T-helper 9 cell (primary cell): ENCODE data around the gene CD226.
"Not testable (repeated sequence)": the region's sequence is repeated elsewhere in the genome, so short reads cannot be mapped to it uniquely, and the experiment has no call there.

Source experiments
- DNase-seq: peaks from one replicate; pipeline ENCODE4 v3.0.0-alpha.2; 2020

Gene CD226

DNA sequence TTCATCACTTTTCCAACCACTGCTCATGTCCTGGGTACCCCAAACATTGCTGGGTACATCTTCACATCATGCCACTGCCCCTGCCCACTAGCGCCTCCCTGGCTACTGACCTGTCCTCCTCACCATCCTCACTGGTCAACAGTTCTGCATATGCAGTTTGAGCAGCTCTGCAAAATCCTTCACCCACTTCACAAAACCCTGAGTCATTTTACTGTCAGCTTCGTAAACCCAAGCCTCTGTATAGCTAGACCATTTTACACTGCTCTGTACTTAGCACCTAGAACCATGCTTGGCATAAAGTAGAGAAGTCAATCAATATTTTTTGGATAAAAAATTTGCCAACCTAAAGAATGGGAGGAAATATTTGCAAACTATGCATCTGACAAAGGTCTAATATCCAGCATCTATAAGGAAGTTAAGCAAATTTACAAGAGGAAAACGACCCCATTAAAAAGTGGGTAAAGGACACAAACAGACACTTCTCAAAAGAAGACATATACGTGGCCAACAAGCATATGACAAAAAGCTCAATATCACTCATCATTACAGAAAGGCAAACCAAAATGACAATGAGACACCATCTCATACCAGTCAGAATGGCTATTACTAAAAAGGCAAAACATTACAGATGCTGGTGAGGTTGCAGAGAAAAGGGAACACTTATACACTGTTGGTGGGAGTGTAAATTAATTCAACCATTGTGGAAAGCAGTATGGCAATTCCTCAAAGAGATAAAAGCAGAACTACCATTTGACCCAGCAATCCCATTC is 48.3 kb downstream of the CD226 start:
- DNase-seq, result not testable (repeated sequence)

DNA sequence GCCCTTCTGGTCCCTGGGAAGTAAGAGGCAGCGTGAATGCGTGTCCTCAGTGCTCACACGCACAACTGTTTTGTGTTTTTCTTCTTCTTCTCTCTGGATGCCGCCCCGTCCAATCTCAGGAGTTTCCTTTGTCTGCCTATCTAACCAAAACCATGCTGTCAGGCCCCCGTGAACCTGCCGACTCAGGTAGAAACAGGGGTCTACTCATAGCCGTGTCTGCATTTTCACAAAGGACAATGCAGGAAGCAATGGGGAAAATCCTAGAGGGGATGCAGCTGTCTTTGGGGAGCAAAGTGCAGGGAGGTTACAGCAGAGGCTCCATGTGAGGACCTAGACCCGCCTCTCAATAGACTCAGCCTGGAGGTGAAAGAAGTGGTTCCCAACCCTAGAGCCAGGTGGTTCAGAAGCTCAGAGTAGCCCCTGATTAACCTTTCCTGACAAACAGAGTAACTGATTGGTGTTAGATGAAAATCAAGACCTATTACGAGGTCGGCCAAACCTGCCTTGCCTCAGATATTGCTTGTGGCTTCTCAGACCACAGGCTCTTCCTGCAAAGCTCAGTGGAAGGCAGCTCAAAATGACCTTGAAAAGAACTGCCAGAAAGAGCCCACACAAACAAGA is 49.3 kb downstream of the CD226 start:
- no peak for DNase-seq

DNA sequence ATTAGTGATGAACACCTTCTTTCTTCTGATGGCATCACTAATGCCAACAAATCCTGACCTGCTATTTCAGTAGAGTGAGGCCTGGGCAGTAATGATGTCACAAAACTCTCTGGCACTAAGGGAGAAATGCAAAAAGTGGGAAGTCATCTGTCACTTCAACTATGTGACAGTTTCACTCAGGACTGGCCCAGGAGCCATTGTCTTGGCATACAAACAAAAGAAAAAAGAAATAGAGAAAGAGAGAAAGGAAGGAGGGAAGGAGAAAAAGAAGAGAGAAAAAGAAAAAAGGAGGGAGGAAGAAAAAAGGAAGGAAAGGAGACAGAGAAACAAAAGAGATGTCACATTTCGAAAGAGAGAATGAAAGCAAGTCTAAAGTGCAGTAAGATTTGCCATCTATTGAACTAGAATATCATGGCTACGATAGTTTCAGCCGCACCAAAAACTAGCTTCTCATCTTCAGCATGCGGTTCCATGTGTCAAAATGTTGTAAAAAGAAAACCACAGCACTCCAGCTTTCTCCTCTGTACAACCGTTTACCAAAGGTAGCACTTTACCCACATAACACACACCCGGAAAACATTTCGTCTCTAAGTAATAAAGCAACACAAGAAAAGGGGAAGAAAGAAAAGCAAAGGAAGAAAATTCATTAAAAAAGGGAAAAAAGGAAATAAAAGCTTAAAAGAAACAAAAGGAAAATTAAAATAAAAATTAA is 50.1 kb downstream of the CD226 start:
- DNase-seq, result no peak

DNA sequence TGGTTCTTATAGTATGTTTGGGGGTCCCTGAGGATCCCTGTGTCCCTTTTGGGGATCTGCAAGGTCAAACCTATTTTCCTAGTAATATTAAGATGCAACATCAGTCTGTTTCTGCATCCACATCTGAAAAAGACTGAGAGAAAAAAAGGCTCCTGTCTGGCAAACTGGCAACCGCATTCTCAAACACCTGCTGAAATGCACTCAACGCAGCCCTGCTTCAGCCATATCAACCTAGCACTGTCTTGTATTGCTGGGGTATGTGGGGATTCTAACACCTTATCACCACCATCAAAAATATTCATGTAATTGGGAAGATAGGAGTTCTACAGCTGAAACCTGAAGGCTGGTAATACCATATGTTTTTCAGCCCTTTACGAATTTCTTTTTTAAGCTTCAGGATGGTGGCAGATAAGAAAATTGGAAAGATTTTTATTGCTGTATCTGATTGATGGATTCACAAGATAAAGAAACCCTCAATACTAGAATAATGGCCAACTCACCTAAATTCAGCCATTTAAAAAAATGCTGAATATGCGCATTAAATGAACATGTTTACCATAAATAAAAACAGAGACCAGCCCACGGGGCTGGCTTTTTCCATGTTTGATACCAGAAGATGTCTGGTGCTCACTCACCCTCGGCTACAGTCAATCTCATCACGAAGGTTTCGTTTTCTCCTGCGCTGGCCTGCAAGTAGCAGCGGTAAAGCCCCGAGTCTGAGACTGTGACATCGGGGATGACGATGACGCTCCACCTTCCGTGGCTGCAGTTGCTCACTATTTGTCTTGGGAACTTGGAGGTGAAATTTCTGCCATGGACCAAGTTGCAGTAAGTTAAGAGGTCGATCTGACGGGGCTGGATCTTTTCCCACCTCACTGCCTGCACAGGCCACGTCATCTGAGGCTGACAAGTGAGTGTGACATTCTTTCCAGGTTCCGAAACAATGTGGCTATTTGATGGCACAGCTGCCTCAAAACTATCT is 52.3 kb downstream of the CD226 start:
- peak; percentile 14 for DNase-seq

DNA sequence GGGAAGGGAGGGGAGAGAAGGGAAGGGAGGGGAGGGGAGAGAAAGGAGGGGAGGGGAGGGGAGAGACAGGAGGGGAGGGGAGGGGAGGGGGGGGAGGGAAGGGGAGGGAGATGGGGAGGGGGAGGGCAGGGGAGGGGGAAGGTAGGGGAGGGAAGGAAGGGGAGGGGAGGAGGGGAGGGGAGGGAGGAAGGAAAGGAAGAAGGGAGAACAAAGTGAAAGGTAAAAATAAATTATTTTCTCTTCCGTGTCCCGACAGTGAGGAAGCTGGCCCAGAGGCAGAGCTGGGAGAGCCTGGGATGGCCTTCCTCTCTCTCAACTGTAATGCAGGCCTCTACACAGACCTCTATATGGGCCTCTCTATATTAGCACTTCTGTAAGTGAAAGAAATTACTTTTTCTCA is 53.2 kb downstream of the CD226 start:
- no peak for DNase-seq

DNA sequence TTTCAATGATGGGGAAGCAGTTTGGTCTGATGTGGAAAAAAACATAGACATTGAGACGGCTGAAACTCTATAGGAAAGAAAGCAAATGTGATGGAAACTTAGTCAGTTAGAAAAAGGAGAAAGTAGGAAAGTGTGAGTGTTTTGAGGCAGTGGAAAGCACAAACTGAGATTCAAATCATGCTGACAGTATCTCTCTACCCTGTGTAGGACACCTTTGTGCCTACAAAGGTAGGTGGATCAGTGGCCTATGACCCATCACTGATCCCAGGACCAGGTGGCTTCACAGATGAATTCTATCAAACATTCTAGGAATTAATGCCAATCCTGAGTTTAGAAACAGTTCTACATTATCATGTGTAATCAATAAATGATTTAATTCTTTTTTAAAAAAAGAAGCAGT is 57.1 kb downstream of the CD226 start:
- no peak for DNase-seq

DNA sequence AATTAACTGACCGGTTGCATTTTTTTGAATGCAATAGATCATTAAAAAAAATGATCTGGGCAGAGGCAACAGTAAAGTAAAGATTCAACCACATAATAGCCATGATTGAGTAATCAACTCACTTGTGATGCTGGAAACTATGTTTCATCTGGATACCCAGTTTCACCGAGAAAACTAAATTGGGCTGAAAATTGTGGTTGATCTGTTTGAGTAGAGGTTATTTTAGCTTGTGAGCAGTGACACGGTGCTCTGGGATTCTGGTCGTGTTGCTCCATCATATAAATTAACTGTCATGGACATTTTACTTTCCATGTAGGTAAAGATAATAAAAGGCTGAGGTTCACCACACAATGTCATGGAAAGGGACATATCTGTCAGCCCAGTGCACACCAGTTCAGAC is 58.7 kb downstream of the CD226 start:
- DNase-seq, result no peak

DNA sequence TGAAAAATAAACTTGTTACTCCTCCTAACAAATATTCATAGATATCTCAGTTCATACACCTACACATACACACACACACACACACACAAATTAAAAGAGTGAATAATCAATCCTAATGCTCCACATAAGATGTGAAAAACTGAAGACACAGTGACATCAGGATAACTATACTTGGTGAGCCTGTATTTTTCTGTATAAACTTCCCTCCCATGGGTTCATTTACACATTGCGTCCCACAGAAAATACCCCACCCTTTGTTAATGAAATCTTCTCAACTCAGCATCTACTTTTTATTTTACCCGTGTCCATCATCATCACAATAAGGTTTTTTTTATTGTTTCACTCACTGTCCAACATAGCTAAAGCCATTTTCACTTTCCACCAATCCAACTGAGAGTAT is 60.4 kb downstream of the CD226 start:
- DNase-seq, result no peak

DNA sequence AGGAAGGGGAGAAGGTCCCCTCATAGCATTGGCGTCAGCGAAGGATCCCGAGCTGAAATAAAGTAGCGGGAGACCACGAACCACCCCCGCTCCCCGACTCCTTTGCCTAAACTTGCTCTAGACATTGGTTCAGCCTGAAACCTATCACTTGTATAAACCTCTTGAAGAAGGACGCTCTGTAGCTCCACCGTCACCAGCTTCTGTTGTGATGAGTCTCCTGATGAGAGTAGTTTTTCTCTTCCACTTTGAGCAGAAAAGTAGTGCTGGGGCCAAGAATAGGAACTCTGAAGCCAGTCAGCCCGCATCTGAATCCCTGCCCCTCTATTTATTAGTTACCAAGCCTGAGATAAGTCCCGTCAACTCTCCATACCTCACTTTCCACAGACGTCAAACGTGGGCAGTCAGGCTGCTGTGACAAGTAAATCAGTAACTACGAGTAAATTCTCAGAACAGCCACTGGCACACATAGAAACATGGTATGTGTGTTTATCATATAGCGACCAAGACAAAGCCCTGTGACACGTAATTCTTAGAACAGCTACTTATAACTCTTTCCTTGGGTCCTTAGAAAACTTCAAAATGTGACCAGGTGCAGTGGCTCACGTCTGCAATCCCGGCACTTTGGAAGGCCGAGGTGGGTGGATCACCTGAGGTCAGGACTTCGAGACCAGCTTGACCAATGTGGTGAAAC is 61.7 kb downstream of the CD226 start:
- DNase-seq, result no peak

DNA sequence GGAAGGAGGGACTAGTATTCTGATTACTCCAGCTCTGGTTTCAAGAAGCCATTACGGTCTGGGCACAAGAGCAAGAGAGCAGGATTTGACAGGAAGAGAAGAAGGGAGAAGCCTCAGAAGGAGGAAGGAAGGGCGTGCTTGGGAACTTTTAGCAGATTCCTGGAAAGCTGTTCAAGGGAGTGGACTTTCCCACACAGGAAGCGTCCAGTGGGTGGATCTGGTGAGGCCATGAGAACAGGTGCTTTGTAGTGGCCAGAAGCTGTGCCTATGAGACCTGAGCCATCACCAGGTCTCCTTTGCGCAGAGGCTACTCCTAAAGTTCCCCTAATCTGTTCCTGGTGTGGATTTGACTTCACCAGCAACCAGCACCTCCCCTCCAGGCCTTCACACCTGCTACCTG is 62.3 kb downstream of the CD226 start:
- no peak for DNase-seq

DNA sequence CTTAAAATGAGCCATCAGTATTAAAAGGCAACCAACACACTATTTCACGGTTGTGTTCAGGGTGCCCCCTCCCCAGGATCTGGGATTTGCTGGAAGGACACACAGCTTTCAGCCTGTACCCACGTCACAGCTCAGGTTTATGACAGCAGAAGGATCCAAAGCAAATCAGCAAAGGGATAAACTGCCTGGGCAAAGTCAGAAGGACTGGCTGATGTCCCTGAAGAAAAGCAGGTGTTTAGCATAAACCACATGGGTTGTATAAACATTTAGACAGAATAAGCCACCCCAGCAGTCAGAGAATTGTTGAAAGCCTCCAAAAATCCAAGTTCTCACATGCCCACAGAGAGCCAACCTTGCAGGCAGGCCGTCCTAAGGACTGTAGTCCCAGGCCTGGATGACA is 63.9 kb downstream of the CD226 start:
- DNase-seq, result no peak

DNA sequence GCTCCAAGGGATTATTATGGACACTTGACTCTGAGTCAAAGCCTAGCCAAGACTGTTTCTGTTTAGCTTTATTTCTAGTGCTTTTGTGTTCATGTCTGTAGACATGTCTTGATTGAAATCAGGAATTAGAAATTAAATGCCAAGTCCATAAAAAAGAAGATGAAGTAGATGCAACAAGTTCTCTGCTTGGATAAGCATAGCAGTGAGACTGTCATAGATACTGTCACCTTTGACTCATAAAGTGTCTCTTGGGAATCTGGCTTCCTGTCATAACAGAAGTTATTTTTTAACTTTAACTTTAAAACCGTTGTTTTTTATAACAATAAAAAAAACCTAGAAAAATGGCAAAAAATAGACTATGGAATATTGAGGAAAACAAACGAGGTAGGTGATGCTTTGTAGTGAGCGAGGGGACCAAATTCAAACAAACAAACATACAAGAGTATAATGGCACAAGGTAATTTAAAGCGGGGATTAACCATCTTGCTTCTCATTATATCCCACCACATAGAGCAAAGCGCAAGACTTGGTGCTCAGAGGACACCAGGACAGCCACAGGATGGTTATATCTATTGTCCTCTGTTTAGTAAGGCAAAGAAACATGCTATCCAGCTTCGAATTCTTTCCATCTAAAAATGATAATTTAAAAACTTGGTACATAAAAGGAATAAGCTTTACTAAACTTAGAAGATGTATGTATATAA is 64.6 kb downstream of the CD226 start:
- DNase-seq, result no peak

DNA sequence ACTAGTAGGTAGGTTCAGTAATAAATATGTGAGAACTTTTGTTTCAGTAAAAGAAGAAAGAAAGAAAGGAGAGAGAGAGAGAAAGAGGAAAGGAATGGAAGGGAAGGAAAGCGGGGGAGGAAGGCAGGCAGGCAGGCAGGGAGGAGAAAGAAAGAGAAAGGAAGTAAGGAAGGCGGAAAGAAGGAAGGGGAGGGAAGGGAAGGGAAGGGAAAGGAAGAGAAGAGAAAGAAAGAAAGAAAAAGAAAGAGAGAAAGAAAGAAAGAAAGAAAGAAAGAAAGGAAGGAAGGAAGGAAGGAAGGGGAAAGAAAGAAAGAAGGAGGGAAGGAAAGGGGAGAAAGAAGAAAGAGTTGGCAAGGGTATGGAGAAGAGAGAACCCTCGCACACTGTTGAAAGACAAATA is 67.6 kb downstream of the CD226 start:
- DNase-seq, result no peak

DNA sequence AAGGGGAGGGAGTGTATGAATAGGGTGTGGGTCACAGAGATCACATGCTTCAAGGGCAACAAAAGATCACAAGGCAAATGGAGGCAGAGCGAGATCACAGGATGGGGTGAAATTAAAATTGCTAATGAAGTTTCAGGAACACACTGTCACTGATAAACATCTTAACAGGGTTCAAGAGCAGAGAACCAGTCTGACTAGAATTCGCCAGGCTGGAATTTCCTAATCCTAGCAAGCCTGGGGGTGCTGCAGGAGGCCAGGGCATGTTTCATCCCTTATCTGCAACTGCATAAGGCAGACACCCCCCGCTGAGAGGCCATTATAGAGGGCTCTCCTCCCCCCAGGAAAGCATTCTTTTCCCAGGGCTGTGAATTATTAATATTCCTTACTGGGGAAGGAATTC is 68.6 kb downstream of the CD226 start:
- not testable (repeated sequence) for DNase-seq

DNA sequence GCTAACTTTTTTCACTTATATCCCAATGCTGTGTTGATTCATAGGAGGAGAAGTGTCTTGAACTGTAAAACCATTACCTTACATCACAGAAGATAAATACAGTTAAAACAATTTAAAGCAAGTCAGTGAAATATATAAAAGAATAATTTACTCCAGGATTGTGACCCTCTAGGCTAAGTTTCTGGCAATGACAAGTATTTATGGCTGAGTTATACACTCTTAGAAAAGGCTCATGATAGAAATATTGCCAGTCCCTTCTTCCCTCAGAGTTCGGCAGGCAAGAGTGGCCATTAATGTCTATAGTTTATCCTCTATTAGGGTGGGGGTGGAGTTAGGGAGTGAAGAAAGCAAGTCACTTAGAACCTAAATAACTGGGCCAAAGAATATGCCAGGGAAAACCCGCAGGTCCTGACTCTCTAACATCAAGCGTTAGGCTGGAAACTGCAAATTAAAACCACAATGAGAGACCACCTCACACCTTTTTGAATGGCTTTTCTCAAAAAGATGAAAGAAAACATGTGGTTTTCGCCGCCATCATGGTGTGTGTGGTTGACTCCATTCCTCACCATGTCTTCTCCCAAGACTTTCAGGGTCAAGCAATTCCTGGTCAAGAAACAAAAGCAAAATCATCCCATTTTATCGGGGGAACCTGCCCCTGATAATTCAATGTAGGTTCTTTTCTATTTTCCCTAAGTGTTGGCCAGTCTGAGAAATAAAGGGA is 69.3 kb downstream of the CD226 start:
- no peak for DNase-seq

DNA sequence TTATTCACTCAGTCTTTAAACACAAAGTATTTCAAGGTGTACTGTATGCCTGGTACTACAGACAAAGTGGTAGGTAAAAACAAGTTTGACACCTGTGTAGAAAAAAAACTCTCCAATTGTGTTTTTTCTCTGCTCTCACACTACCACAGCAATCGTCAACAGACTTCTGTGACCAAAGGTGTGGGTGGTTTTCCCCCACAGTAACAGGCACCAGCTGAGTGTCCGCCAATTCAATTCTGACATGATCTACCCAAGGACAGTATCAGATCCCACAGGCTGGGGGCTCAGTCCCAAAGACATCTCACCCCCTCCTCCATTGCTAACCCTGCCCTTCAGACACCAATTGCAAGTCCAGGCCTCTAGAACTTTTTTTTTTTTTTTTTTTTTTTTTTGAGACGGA is 71.2 kb downstream of the CD226 start:
- no peak for DNase-seq

DNA sequence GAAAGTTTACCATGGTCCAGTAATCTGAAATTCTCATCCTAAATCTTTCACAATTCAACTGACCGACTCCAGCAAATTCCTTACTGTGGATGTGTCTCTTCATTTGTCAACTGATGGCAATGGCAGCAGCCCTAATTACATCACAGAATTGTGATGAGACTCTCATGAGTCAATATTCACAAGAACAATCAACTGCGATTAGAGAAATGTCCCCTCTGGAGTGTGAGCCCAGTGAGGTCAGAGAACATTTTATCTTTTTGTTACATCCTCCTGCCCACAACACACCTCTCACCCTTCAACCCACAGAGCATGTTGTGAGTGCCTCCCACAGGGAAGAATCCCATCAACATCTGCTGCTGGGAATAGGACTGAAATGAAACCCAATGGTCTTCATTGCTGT is 73.6 kb downstream of the CD226 start:
- DNase-seq, result no peak

DNA sequence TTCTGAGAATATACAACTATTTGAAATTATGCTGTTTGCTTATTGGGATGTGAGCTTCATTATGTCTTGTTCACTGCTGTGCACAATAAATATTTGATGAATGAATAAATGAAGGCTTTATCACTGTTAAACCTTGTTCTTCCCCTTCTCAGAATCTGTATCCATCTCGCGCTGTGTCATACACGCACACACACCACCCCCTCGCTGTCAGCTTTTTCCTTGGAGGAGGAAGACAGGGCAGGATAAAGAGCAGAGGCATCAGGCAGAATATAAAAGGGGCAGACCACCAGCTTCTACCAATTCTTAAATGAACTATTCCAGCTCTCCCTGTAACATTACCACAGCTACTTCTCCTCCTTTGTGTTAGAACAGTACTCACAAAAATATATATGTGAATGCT is 75.0 kb downstream of the CD226 start:
- no peak for DNase-seq

DNA sequence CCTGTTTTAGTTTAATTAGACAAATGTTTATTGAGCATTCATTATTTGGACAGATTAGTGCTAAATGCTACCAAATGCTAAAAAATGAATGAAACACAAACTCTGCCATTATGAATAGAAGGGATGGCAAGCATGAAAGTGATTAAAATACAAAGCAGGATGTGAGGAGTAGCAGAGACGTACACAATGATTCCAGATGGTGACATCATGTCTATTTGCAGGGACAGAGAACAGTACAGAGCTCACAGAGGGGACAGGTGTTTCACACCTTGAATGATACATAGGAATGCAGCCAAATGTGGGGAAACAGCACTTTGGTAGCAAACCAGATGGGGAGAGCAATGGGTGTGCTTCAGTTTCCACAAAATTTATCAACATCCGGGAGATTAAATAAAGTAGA is 76.3 kb downstream of the CD226 start:
- DNase-seq, result no peak

DNA sequence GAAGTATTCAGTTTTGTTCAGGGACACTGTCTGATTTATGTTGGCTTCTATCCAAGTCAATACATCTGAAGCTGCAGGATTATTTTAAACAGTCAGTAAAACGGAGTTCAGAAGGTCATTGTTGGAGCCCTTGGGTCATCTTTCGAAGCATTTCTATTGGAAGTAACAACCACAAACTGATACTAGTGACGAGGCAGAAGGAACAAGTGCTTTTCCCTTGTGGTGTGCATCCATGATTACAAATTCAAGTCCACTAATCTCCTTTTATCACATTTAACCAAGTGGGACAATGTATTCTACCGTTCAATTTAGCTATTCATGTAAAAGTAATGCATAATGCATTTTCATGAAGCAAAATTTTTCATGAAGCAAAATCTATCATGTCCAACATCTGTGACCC is 76.9 kb downstream of the CD226 start:
- no peak for DNase-seq

DNA sequence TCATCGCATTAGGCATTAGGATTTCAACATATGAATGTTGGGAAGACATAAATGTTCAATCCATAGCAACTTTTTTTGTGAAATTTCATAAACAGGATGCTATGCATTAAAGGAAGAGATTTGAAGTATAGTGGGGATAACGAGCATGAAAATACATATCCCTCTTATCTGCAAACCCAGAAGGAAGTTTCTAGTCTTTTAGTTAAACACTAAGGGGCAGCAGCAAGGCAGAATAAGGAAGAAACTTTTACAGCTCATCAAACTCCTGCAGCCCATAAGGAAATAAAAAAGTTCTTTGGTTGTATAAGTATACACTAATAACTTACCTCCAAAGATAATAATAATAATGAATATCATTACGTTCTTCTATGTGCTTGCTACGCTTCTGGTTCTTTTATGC is 81.5 kb downstream of the CD226 start:
- DNase-seq, result no peak
